IMR-90 (cell line): ENCODE results near the gene SPTSSA. TPM values are rescaled to one million over a fixed set of nuclear protein-coding genes. Genes with fewer than 3 reads are reported as not detected.

ENCODE experiments used
- ATAC-seq: fragments of 200-7000 bp; cut with Tn5 transposase; 2 replicates; pipeline ENCODE4 v1.9.1; 2020; ENCODE audit warnings: low read depth, mild to moderate bottlenecking, moderate library complexity
- BruUV-seq: library from RNA; stranded (reverse); fragments of 400-500 nt; replicated peaks from 2 replicates; lab custom pipeline; 2021; lab: Mats Ljungman, UMichigan
- CTCF ChIA-PET: fragments of 300-600 bp; formaldehyde crosslinking; extraction: SDS; loops from one replicate; lab custom pipeline; 2021; ENCODE audit warnings: antibody characterized with exemption; lab: Yijun Ruan, JAX
- POLR2A ChIA-PET: fragments of 300-600 bp; sonication (Branson Sonifier 250); formaldehyde crosslinking; loops from one replicate; lab custom pipeline; 2022; ENCODE audit warnings: antibody characterized with exemption; ENCODE audit not compliant: unreplicated experiment; lab: Charles Lee
- DNase-seq: peaks from one replicate; pipeline ENCODE4 v3.0.0; 2013
- H2AFZ ChIP-seq: replicated peaks from 2 replicates; pipeline ENCODE3; 2013; ENCODE audit warnings: low read length, mild to moderate bottlenecking; ENCODE audit not compliant: poor library complexity
- H2AK5ac ChIP-seq: 2 replicates; pipeline ENCODE4 v1.6.1; 2013; ENCODE audit warnings: low read depth, low read length, inconsistent platforms
- H2AK9ac ChIP-seq: replicated peaks from 2 replicates; pipeline ENCODE3; 2013; ENCODE audit warnings: mild to moderate bottlenecking, low read depth, low read length, moderate library complexity; ENCODE audit not compliant: poor library complexity
- H2BK120ac ChIP-seq: 2 replicates; pipeline ENCODE4 v1.6.1; 2013; ENCODE audit warnings: low read depth, low read length, inconsistent platforms
- H2BK15ac ChIP-seq: 3 replicates; pipeline ENCODE4 v1.6.1; 2013; ENCODE audit warnings: low read depth, low read length, inconsistent platforms
- H2BK20ac ChIP-seq: 2 replicates; pipeline ENCODE4 v1.6.1; 2013; ENCODE audit warnings: low read depth, mild to moderate bottlenecking, inconsistent platforms, low read length, moderate library complexity
- H2BK5ac ChIP-seq: 2 replicates; pipeline ENCODE4 v1.6.1; 2013; ENCODE audit warnings: mild to moderate bottlenecking, low read depth, low read length, inconsistent platforms; ENCODE audit not compliant: poor library complexity, severe bottlenecking
- H3K14ac ChIP-seq: replicated peaks from 2 replicates; pipeline ENCODE4 v1.6.1; 2013; ENCODE audit warnings: low read depth, low read length, inconsistent platforms
- H3K18ac ChIP-seq: 2 replicates; pipeline ENCODE4 v1.6.1; 2013; ENCODE audit warnings: low read depth, low read length, control low read depth
- H3K23ac ChIP-seq: 2 replicates; pipeline ENCODE4 v1.6.1; 2013; ENCODE audit warnings: low read depth, low read length, inconsistent platforms
- H3K27ac ChIP-seq: 2 replicates; pipeline ENCODE4 v1.5.1; 2013; ENCODE audit warnings: mild to moderate bottlenecking, control low read depth, low read length; ENCODE audit not compliant: insufficient read depth
- H3K27me3 ChIP-seq: 2 replicates; pipeline ENCODE4 v1.6.1; 2013; ENCODE audit warnings: low read length; ENCODE audit not compliant: control insufficient read depth, insufficient read depth
- H3K36me3 ChIP-seq: 2 replicates; pipeline ENCODE4 v1.6.1; 2013; ENCODE audit warnings: low read length, mixed read lengths; ENCODE audit not compliant: control insufficient read depth, insufficient read depth
- H3K4ac ChIP-seq: 2 replicates; pipeline ENCODE4 v1.6.1; 2013; ENCODE audit warnings: low read depth, low read length, inconsistent platforms
- H3K4me1 ChIP-seq: 2 replicates; pipeline ENCODE4 v1.6.1; 2013; ENCODE audit warnings: low read length, mixed read lengths; ENCODE audit not compliant: control insufficient read depth, insufficient read depth
- H3K4me2 ChIP-seq: 2 replicates; pipeline ENCODE4 v1.6.1; 2013; ENCODE audit warnings: low read depth, mild to moderate bottlenecking, control low read depth, low read length, moderate library complexity
- H3K4me3 ChIP-seq: 2 replicates; pipeline ENCODE4 v1.5.1; 2013; ENCODE audit warnings: low read depth, mild to moderate bottlenecking, control low read depth, low read length, moderate library complexity; ENCODE audit not compliant: insufficient read depth
- H3K56ac ChIP-seq: 2 replicates; pipeline ENCODE4 v1.6.1; 2013; ENCODE audit warnings: low read length, inconsistent platforms; ENCODE audit not compliant: insufficient read depth; ENCODE audit errors: extremely low read depth
- H3K79me1 ChIP-seq, 2 experiments: 2 replicates each; pipeline ENCODE4 v1.6.1; 2013; ENCODE audit warnings: low read length in 2 of 2, inconsistent platforms in 1 of 2, low read depth in 1 of 2
- H3K9ac ChIP-seq: 2 replicates; pipeline ENCODE4 v1.6.1; 2013; ENCODE audit warnings: low read depth, low read length, control low read depth
- H3K9me1 ChIP-seq: 2 replicates; pipeline ENCODE4 v1.6.1; 2013; ENCODE audit warnings: low read length, inconsistent platforms; ENCODE audit not compliant: insufficient read depth
- H3K9me3 ChIP-seq: 2 replicates; pipeline ENCODE4 v1.6.1; 2013; ENCODE audit warnings: low read length; ENCODE audit not compliant: control insufficient read depth, insufficient read depth
- H4K20me1 ChIP-seq: 2 replicates; pipeline ENCODE4 v1.6.1; 2013; ENCODE audit warnings: low read length, inconsistent platforms; ENCODE audit not compliant: insufficient read depth
- H4K5ac ChIP-seq: 2 replicates; pipeline ENCODE4 v1.6.1; 2013; ENCODE audit warnings: mild to moderate bottlenecking, low read depth, low read length, control low read depth
- H4K8ac ChIP-seq, 2 experiments: 2 replicates each; pipeline ENCODE4 v1.6.1; 2013; ENCODE audit warnings: low read depth in 2 of 2, low read length in 2 of 2, control low read depth in 1 of 2, inconsistent platforms in 1 of 2
- H4K91ac ChIP-seq: 2 replicates; pipeline ENCODE4 v1.6.1; 2013; ENCODE audit warnings: low read depth, low read length, inconsistent platforms; ENCODE audit not compliant: insufficient read depth
- FOS ChIP-seq: fragments of 150-350 bp; IDR thresholded peaks from 2 replicates; pipeline ENCODE4 v1.6.1; 2016; ENCODE audit warnings: low read depth, low read length
- MAZ ChIP-seq: IDR thresholded peaks from 2 replicates; pipeline ENCODE4 v1.6.1; 2012; ENCODE audit warnings: low read depth, mild to moderate bottlenecking, low read length, improper control_type of control experiment, moderate library complexity, borderline replicate concordance
- RFX5 ChIP-seq: IDR thresholded peaks from 2 replicates; pipeline ENCODE4 v1.8.0; 2012; ENCODE audit warnings: low read depth, mild to moderate bottlenecking, low read length, moderate library complexity
- WGBS, 2 experiments: methylation state at CpG; one replicate each; pipeline versions ENCODE4 v1.1.5 to v1.1.7; 2013; ENCODE audit warnings: missing lambda C conversion rate in 2 of 2; ENCODE audit not compliant: insufficient read length in 1 of 2; ENCODE audit errors: extremely low coverage in 2 of 2; 5-methylcytosine and 5-hydroxymethylcytosine counted together
- dilution Hi-C: fragments of 300-500 bp; cut with HindIII; formaldehyde crosslinking; loops from one replicate; pipeline ENCODE4 v1.14.3; 2018; ENCODE audit warnings: low sequenced_read_pairs; ENCODE audit not compliant: unreplicated experiment
- in situ Hi-C: fragments of 300-500 bp; cut with MboI; formaldehyde crosslinking; loops from 3 replicates; pipeline ENCODE4 v1.14.3; 2019; ENCODE audit warnings: low sequenced_read_pairs, inconsistent platforms, mixed read lengths
- intact Hi-C: fragments of 100-400 bp; cut with micrococcal nuclease; formaldehyde crosslinking; loops from 2 replicates; pipeline ENCODE4 v1.10.0; 2022
- polyA plus RNA-seq, 3 experiments: library from polyadenylated mRNA; depleted of rRNA; stranded (reverse); fragments of >200 nt; gene quantifications; 2 replicates each; pipeline ENCODE4 v1.2.3, GENCODE V29; 2012; ENCODE audit warnings: low replicate concordance in 1 of 3
- total RNA-seq: library from RNA; depleted of rRNA; stranded (reverse); fragments of >200 nt; gene quantifications from 2 replicates; pipeline ENCODE4 v1.2.3, GENCODE V29; 2012
- TF ChIP-seq, protein P1 (sequence below): conservative IDR thresholded peaks from 2 replicates; pipeline ENCODE4 v1.5.1; 2012; ENCODE audit warnings: mild to moderate bottlenecking, low read depth, low read length, improper control_type of control experiment

The SPTSSA gene
- total and polyA plus RNA-seq, 2 of the 4 experiments (the other 2 are of a cell fraction), result 10.8 to 26.2 TPM

DNA sequence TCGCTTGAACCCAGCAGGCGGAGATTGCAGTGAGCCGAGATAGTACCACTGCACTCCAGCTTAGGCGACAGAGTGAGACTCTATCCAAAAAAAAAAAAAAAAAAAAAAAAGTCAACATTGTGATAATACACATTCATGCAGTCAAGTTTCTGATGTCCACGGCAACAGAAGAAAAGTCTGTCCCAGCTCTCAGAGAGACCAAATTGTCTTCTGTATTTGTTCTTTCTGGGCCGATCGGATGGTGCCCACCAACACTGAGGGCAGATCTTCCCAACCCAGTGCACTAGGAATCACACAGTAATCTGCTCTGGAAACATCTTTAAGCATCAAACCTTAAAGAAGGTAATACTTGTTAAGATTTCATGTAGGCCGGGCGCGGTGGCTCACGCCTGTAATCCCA, 45.8 kb upstream of the SPTSSA start:
- Histone ChIP-seq H3K56ac (no peak overlapping the region), H2AFZ (no peak overlapping the region), H2BK20ac (no peak overlapping the region), H4K5ac (no peak overlapping the region), H2AK5ac (no peak overlapping the region), H3K4ac (no peak overlapping the region), H3K9me1 (no peaks in the 10 kb centered on the region), H3K18ac (no peak overlapping the region), H2BK15ac (no peak overlapping the region), H2AK9ac (no peak overlapping the region), H3K14ac (no peak overlapping the region), H3K4me2 (no peak overlapping the region), H3K9me3 (no peaks in the 10 kb centered on the region), H4K8ac (no peak overlapping the region), H3K27me3 (no peaks in the 10 kb centered on the region), H3K79me1 (no peaks in the 10 kb centered on the region), H3K36me3 (no peaks in the 10 kb centered on the region), H4K20me1 (no peaks in the 10 kb centered on the region), H2BK5ac (no peak overlapping the region), H3K27ac (no peak overlapping the region), H3K4me1 (peaks cover 2% of the 10 kb centered on the region), H3K9ac (no peak overlapping the region), H2BK120ac (no peak overlapping the region), H3K23ac (no peak overlapping the region), H4K91ac (no peak overlapping the region), H3K4me3 (no peak overlapping the region)
- DNase-seq, result no peak
- dilution Hi-C loops, result no loop called here
- POLR2A ChIA-PET, result no interaction called here
- intact Hi-C loops, result no loop called here
- CTCF ChIA-PET, result no interaction called here
- BruUV-seq, result no TSS peak
- in situ Hi-C loops, result no loop called here
- TF ChIP-seq, protein P1, sequence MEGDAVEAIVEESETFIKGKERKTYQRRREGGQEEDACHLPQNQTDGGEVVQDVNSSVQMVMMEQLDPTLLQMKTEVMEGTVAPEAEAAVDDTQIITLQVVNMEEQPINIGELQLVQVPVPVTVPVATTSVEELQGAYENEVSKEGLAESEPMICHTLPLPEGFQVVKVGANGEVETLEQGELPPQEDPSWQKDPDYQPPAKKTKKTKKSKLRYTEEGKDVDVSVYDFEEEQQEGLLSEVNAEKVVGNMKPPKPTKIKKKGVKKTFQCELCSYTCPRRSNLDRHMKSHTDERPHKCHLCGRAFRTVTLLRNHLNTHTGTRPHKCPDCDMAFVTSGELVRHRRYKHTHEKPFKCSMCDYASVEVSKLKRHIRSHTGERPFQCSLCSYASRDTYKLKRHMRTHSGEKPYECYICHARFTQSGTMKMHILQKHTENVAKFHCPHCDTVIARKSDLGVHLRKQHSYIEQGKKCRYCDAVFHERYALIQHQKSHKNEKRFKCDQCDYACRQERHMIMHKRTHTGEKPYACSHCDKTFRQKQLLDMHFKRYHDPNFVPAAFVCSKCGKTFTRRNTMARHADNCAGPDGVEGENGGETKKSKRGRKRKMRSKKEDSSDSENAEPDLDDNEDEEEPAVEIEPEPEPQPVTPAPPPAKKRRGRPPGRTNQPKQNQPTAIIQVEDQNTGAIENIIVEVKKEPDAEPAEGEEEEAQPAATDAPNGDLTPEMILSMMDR, result no peak
- TF ChIP-seq RFX5, result no peak
- no peak for TF ChIP-seq MAZ
- no peak for TF ChIP-seq FOS
- 100% methylated on average over 1 of the region's 11 CpGs; no CpG with 5 or more reads in 1 of the 2 experiments for WGBS, 2 experiments
- no peak for ATAC-seq
